ENCODE results near the gene ANGPTL7. TPM values are rescaled to one million over a fixed set of nuclear protein-coding genes. Genes with fewer than 3 reads are reported as not detected.
A peak's percentile ranks its signal among the peaks of the same experiment; 100 is the strongest.
"Not testable (repeated sequence)": the region's sequence is repeated elsewhere in the genome, so short reads cannot be mapped to it uniquely, and the experiment has no call there.

Gene ANGPTL7
- total RNA-seq, 2 donors from 2014 or later, result not detected

DNA sequence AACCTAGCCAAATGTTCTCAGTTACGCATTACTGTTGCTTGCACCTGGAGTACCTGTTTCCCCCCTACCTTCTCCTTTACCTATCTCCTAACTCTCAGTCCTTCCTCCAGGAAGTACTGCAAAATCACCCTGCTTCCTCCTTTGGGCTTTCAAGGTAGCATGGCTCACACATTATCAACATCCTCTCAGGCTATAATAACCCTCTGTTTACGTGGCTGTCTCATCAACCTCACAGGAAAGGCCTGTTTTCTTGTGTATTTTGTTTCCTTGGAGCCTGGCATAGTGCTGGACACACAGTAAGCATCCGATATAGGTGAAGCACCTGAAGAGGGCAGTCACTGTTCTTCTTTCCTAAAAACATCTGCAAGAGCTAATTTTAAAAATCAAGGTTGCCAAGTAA lies 32.7 kb upstream of the ANGPTL7 start:
- H3K27me3 Mint-ChIP-seq (ENCODE audit: low read depth), result no peaks in the 10 kb centered on the region
- peaks cover 3 to 12% of the 10 kb centered on the region in 2 donors for H3K36me3 Mint-ChIP-seq (ENCODE audit: insufficient read depth in 2 of 2)
- no peak for ATAC-seq (replicated peaks in 1 of 2)
- peaks cover 27% of the 10 kb centered on the region for H3K4me1 Mint-ChIP-seq (ENCODE audit: low read depth)
- H3K27ac Mint-ChIP-seq, result peak overlapping the region; percentile 43
- DNase-seq, result no peak
- no peaks in the 10 kb centered on the region for H3K9me3 Mint-ChIP-seq
- no peak overlapping the region for H3K4me3 Mint-ChIP-seq

DNA sequence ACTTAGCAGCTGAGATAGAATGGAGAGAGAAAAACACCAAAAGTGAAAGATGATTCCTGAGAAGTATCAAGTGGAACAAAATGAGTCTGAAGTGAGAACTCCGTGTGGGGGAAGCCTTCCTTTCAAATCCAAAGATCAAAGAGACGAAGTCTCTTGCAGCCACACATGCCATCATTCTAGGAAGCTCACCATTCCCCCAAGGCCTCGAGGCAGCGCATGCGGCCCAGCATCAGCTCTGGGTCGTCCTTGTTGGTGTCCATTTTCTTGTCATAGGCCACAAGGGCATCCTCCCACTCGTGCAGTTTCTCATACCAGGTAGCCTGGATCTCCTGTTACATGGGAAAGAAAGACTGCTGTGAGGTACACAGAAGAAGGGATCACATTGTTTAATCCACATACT lies 32.2 kb upstream of the ANGPTL7 start:
- Mint-ChIP-seq H3K27ac (peak overlapping the region; percentile 43), H3K4me3 (peak overlapping the region in 1 of 2 donors; percentile 8), H3K9me3 (no peaks in the 10 kb centered on the region), H3K36me3 (ENCODE audit: insufficient read depth in 2 of 2) (peaks cover 3 to 17% of the 10 kb centered on the region in 2 donors), H3K27me3 (ENCODE audit: low read depth) (no peaks in the 10 kb centered on the region), H3K4me1 (ENCODE audit: low read depth) (peaks cover 27% of the 10 kb centered on the region)
- DNase-seq (peak in 1 of 2 donors; percentile 6), ATAC-seq (replicated peaks in 1 of 2) (peak; percentile 36 to 64)

DNA sequence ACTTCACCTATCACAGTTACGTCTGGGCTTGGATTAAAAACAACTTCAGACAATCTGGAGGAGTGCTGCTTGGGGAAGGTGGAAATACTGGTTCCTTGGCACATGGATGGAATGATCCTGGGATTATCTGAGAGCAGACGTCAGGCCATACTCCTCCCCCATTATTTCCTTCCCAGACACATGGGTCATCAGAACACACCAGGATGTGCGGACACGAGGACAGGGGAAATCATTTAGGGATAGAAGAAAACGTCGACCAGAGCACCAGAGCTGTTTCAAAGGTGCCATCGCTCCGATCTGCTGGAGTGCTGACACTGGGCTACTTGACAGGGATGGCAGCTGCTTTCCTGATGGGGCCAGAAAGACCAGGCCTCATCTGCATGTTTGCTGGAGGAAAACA lies 31.8 kb upstream of the ANGPTL7 start:
- no peaks in the 10 kb centered on the region for H3K9me3 Mint-ChIP-seq
- peak overlapping the region; percentile 36 for H3K27ac Mint-ChIP-seq
- peak overlapping the region in 1 of 2 donors; percentile 8 for H3K4me3 Mint-ChIP-seq
- peaks cover 27% of the 10 kb centered on the region for H3K4me1 Mint-ChIP-seq (ENCODE audit: low read depth)
- DNase-seq (no peak), ATAC-seq (replicated peaks in 1 of 2) (no peak)
- H3K27me3 Mint-ChIP-seq (ENCODE audit: low read depth), result no peaks in the 10 kb centered on the region
- peaks cover 3 to 19% of the 10 kb centered on the region in 2 donors for H3K36me3 Mint-ChIP-seq (ENCODE audit: insufficient read depth in 2 of 2)

DNA sequence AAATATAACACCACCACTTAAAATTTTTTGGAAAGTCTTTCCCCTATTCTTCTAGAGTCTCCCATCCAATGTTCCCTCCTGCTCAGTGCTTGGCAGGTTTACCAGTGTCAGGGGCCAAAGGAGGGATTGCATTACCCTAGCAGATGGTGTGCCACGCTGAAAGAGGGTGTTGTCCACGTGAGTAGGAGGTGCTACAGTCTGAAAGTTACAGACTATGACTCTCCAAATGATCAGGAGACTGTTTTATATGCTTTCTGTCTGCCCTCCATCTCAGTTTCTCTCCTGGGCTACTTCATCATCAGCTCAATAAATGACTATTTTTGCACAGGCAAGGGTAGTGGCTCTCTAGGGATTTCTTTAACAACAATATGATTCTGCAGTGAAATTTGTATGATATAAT lies 31.3 kb upstream of the ANGPTL7 start:
- Mint-ChIP-seq H3K9me3 (no peaks in the 10 kb centered on the region), H3K4me1 (ENCODE audit: low read depth) (peaks cover 27% of the 10 kb centered on the region), H3K4me3 (peak overlapping the region in 1 of 2 donors; percentile 23), H3K27ac (peak overlapping the region; percentile 79), H3K27me3 (ENCODE audit: low read depth) (no peaks in the 10 kb centered on the region), H3K36me3 (ENCODE audit: insufficient read depth in 2 of 2) (peaks cover 3 to 17% of the 10 kb centered on the region in 2 donors)
- ATAC-seq (replicated peaks in 1 of 2) (peak in 1 of 2 donors; percentile 30), DNase-seq (no peak)

DNA sequence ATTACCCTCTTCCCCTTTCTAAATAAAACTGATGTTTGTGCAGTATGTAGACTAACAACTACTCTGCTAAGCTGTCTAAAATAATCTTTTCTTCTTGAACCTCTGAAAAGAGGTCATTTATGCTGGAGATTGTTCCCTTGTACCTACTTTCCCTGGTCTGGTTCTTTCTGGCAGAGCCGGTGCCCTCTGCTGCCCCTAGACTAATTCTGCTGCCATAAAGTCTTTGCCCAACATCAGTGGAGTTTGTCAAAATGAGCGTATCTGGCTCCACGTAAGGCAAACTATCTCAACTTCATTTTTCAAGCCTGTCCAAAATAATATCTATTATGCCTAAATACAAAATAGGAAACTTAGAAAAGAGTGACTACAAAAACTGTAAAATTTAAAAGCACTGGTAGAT lies 30.9 kb upstream of the ANGPTL7 start:
- DNase-seq (no peak), ATAC-seq (replicated peaks in 1 of 2) (no peak)
- peak overlapping the region in 1 of 2 donors; percentile 23 for H3K4me3 Mint-ChIP-seq
- peak overlapping the region; percentile 79 for H3K27ac Mint-ChIP-seq
- H3K4me1 Mint-ChIP-seq (ENCODE audit: low read depth), result peaks cover 27% of the 10 kb centered on the region
- peaks cover 3 to 14% of the 10 kb centered on the region in 2 donors for H3K36me3 Mint-ChIP-seq (ENCODE audit: insufficient read depth in 2 of 2)
- H3K9me3 Mint-ChIP-seq, result no peaks in the 10 kb centered on the region
- no peaks in the 10 kb centered on the region for H3K27me3 Mint-ChIP-seq (ENCODE audit: low read depth)

DNA sequence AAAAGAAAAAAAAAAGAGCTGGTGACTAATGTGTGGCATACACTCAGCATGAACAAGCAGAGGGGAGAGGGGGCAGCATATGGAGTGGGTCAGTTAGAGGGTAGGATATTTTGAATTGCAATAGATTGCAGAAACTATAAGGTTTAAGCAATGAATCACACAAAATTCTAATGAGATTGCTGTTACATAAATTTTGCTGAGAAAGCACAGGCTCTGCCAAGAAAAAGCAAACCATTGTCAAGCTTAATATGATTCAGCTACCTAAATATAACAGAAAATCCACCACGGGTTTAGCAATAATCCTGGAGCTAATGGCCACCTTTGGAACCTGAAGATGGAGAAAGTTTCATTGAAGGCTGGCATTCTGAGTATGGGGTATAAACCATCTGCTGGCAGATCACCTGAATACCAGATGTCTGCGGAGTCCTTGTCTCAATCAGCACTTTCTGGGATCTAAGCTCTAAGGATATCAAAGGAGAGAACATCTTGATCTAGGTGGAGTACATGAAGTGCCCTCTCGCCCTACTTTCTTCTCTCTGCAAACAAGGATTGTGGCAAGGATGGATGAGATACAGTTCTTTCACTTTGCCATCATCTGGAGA lies 30.3 kb upstream of the ANGPTL7 start:
- H3K9me3 Mint-ChIP-seq, result no peaks in the 10 kb centered on the region
- ATAC-seq (replicated peaks in 1 of 2), result no peak
- H3K4me1 Mint-ChIP-seq (ENCODE audit: low read depth), result peaks cover 27% of the 10 kb centered on the region
- H3K36me3 Mint-ChIP-seq (ENCODE audit: insufficient read depth in 2 of 2), result peaks cover 3 to 14% of the 10 kb centered on the region in 2 donors
- H3K27ac Mint-ChIP-seq, result peak overlapping the region; percentile 79
- DNase-seq, result no peak
- no peaks in the 10 kb centered on the region for H3K27me3 Mint-ChIP-seq (ENCODE audit: low read depth)
- no peak overlapping the region for H3K4me3 Mint-ChIP-seq

DNA sequence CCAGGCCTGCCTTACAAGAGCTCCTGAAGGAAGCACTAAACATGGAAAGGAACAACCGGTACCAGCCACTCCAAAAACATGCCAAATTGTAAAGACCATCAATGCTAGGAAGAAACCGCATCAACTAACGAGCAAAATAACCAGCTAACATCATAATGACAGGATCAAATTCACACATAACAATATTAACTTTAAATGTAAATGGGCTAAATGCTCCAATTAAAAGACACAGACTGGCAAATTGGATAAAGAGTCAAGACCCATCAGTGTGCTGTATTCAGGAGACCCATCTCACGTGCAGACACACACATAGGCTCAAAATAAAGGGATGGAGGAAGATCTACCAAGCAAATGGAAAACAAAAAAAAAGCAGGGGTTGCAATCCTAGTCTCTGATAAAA lies 26.4 kb upstream of the ANGPTL7 start:
- not testable (repeated sequence) for H3K9me3 Mint-ChIP-seq; ATAC-seq (replicated peaks in 1 of 2); H3K4me3 Mint-ChIP-seq; H3K27me3 Mint-ChIP-seq (ENCODE audit: low read depth); H3K27ac Mint-ChIP-seq; DNase-seq
- peaks cover 1 to 10% of the 10 kb centered on the region in 2 donors for H3K36me3 Mint-ChIP-seq (ENCODE audit: insufficient read depth in 2 of 2)
- H3K4me1 Mint-ChIP-seq (ENCODE audit: low read depth), result peaks cover 11% of the 10 kb centered on the region

DNA sequence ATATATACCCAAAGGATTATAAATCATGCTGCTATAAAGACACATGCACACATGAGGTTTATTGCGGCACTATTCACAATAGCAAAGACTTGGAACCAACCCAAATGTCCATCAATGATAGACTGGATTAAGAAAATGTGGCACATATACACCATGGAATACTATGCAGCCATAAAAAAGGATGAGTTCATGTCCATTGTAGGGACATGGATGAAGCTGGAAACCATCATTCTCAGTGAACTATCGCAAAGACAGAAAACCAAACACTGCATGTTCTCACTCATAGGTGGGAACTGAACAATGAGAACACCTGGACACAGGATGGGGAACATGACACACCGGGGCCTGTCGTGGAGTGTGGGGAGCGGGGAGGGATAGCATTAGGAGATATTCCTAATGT lies 22.4 kb upstream of the ANGPTL7 start:
- not testable (repeated sequence) for H3K36me3 Mint-ChIP-seq (ENCODE audit: insufficient read depth in 2 of 2); ATAC-seq (replicated peaks in 1 of 2); H3K9me3 Mint-ChIP-seq; H3K27me3 Mint-ChIP-seq (ENCODE audit: low read depth); H3K4me3 Mint-ChIP-seq; H3K4me1 Mint-ChIP-seq (ENCODE audit: low read depth); H3K27ac Mint-ChIP-seq; DNase-seq

DNA sequence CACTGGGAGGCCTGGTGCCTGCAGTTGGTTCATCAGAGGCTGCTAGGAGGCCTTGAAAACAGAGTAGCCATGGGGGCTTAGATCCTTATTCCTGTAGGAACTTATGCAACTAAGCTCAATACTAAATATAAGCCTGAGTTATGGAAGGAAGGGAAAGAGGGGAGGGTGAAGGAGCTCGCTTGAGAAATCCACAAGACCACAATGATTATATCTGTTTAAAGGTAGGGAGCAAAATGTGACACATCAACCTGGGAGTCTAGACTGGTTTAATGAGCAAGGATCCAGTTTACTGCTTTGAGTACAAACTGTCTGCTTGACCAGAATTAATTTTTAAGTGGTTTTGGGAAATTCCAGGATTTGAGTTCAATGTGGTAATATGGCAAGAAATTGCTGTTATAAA lies 20.4 kb upstream of the ANGPTL7 start:
- Mint-ChIP-seq H3K36me3 (ENCODE audit: insufficient read depth in 2 of 2) (peaks cover 1 to 3% of the 10 kb centered on the region in 2 donors), H3K27me3 (ENCODE audit: low read depth) (no peaks in the 10 kb centered on the region), H3K4me1 (ENCODE audit: low read depth) (no peaks in the 10 kb centered on the region), H3K9me3 (no peaks in the 10 kb centered on the region), H3K27ac (no peak overlapping the region), H3K4me3 (no peak overlapping the region)
- no peak for ATAC-seq (replicated peaks in 1 of 2)
- no peak for DNase-seq

DNA sequence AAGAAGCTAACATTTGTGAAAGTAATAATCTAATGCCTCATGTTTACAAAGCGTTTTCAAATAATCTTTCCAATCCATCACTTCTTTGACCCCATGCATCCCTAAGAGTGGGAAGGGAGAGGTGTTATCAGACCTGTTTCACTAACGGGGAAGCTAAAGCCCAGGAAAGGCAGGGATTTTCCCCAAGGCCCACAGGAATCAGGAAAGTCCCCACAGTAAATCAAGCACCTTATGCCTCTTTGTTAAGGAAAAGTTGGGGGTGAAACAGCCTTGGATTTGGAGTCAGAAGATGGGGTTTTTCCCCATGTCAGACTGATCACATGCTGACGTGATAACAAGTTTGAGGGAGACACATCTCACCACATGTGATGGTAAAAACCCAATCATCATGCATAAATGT lies 20.0 kb upstream of the ANGPTL7 start:
- Mint-ChIP-seq H3K36me3 (ENCODE audit: insufficient read depth in 2 of 2) (peaks cover 1 to 3% of the 10 kb centered on the region in 2 donors), H3K9me3 (no peaks in the 10 kb centered on the region)

DNA sequence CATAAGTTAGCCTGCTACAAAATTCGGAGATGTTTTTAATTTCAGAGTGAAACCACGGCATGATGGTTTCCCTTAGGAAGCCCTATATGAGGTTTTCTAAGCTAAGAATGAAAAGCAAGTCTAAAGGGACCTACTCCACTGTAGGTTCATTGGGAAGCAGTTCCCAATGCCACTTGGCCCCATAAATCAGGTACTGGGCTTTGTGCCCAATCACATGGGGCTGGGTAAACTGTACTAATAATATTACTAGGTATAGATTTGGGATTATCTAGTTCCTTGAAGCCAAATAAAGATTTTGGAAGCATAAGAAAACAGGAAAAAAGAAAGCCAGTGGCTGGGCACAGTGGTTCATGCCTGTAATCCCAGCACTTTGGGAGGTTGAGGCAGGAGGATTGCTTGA lies 19.1 kb upstream of the ANGPTL7 start:
- H3K4me3 Mint-ChIP-seq, result no peak overlapping the region
- no peak overlapping the region for H3K27ac Mint-ChIP-seq
- no peak for ATAC-seq (replicated peaks in 1 of 2)
- H3K4me1 Mint-ChIP-seq (ENCODE audit: low read depth), result no peaks in the 10 kb centered on the region
- H3K27me3 Mint-ChIP-seq (ENCODE audit: low read depth), result no peaks in the 10 kb centered on the region
- no peak for DNase-seq
- peaks cover 1% of the 10 kb centered on the region in 2 donors for H3K36me3 Mint-ChIP-seq (ENCODE audit: insufficient read depth in 2 of 2)
- H3K9me3 Mint-ChIP-seq, result no peaks in the 10 kb centered on the region

More for the DNA sequence above, 20.0 kb upstream of the ANGPTL7 start:
- Mint-ChIP-seq H3K4me1 (ENCODE audit: low read depth) (no peaks in the 10 kb centered on the region), H3K4me3 (no peak overlapping the region), H3K27ac (no peak overlapping the region), H3K27me3 (ENCODE audit: low read depth) (no peaks in the 10 kb centered on the region)
- no peak for DNase-seq
- no peak for ATAC-seq (replicated peaks in 1 of 2)

DNA sequence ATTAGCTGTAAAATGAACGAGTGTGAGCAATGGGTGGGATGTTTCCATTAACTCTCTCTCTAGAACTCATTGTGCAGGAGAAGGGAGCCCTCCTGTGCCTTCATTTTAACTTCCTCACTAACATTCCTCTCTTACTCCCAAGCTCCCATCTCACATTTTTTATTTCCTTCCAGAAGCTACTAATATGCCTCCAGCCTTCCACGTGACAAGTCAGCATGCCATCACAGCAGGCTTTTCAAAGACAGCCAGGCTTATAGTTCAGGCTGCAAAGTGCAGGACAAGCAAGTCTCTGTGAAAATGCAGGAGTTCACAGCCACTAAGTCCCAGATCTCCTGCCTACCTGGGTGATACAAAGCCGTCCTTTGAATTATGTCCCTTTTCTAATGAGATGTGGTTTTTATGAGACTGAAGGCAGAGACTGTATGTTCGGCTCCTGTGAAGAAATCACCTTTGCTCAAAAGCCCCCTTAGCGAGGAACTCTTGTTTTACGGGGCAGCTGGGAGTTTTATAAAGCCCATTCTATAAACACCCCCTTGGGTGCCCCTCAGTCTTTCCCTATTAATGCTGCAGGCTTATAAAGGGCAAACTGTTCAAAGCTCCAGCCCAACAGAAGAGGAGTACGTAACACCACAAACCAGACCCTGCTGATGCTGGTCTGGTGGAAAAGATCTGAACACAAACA lies 14.8 kb upstream of the ANGPTL7 start:
- Mint-ChIP-seq H3K4me1 (ENCODE audit: low read depth) (no peaks in the 10 kb centered on the region), H3K36me3 (ENCODE audit: insufficient read depth in 2 of 2) (peaks cover 0 to 1% of the 10 kb centered on the region in 2 donors), H3K4me3 (no peak overlapping the region), H3K27ac (no peak overlapping the region), H3K9me3 (no peaks in the 10 kb centered on the region), H3K27me3 (ENCODE audit: low read depth) (no peaks in the 10 kb centered on the region)
- ATAC-seq (replicated peaks in 1 of 2) (no peak), DNase-seq (no peak)

DNA sequence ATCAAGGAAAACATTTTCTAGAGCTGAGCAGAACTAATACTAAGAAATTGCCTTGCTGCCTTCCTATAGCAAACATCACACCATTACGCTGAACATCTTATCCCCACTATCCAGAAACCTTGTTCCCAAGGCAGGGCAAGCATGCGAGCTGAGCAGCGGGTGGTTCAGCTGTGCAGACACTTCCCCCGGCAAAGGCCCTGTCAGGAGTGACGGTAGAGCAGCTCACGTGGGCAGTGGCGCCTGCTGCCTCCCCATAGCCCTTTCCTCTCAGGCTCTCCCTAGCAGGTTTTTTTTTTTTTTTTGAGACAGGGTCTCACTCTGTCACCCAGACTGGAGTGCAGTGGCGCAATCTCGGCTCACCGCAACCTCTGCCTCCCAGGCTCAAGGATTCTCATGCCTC lies 13.7 kb upstream of the ANGPTL7 start:
- Mint-ChIP-seq H3K36me3 (ENCODE audit: insufficient read depth in 2 of 2) (peaks cover 0 to 4% of the 10 kb centered on the region in 2 donors), H3K4me1 (ENCODE audit: low read depth) (no peaks in the 10 kb centered on the region), H3K9me3 (no peaks in the 10 kb centered on the region), H3K27me3 (ENCODE audit: low read depth) (no peaks in the 10 kb centered on the region), H3K27ac (no peak overlapping the region), H3K4me3 (no peak overlapping the region)
- no peak for DNase-seq
- no peak for ATAC-seq (replicated peaks in 1 of 2)

Measured in activated T-cell treated with anti-CD3 and anti-CD28 coated beads, Interleukin-2, amount 50 U/mL, for 72 hours (primary cell).